CD14-positive monocyte (primary cell): ENCODE measurements around the gene MCCC1. TPM values are rescaled to one million over a fixed set of nuclear protein-coding genes. Genes with fewer than 3 reads are reported as not detected.

Experiments
- DNase-seq, 3 donors: peaks; one replicate each; pipeline ENCODE4 v3.0.0-alpha.2; 2011 to 2022
- H2AFZ ChIP-seq: 2 replicates; pipeline ENCODE4 v1.6.0; 2012; ENCODE audit warnings: mild to moderate bottlenecking, low read depth, low read length, inconsistent platforms; ENCODE audit not compliant: insufficient read depth, poor library complexity, severe bottlenecking
- H3K27ac ChIP-seq, 2 donors: 1 replicate in 1 of 2; 2 replicates in 1 of 2; pipeline ENCODE4 v1.5.1; 2012 to 2013; ENCODE audit warnings: low read length in 2 of 2, control low read depth in 1 of 2, inconsistent platforms in 1 of 2, low read depth in 1 of 2, mild to moderate bottlenecking in 1 of 2
- H3K27me3 ChIP-seq, 2 donors: one replicate each; pipeline versions ENCODE4 v1.6.0 to v1.6.1; 2011 to 2013; ENCODE audit warnings: low read length in 2 of 2; ENCODE audit not compliant: control insufficient read depth in 2 of 2, insufficient read depth in 2 of 2
- H3K36me3 ChIP-seq, 2 donors: replicated peaks in 1 of 2; 1 replicate in 1 of 2; 2 replicates in 1 of 2; pipeline versions ENCODE4 v1.5.1 to v1.6.1; 2012 to 2013; ENCODE audit warnings: low read length in 2 of 2, control low read depth in 1 of 2, inconsistent platforms in 1 of 2, mild to moderate bottlenecking in 1 of 2; ENCODE audit not compliant: insufficient read depth in 2 of 2, control insufficient read depth in 1 of 2
- H3K4me1 ChIP-seq, 2 donors: 1 replicate in 1 of 2; 2 replicates in 1 of 2; pipeline versions ENCODE4 v1.5.1 to v1.6.1; 2012 to 2013; ENCODE audit warnings: low read length in 2 of 2, control low read depth in 1 of 2, inconsistent platforms in 1 of 2, mild to moderate bottlenecking in 1 of 2, moderate library complexity in 1 of 2; ENCODE audit not compliant: insufficient read depth in 2 of 2, control insufficient read depth in 1 of 2
- H3K4me2 ChIP-seq: replicated peaks from 2 replicates; pipeline ENCODE3; 2012; ENCODE audit warnings: low read length, moderate library complexity, mild to moderate bottlenecking; ENCODE audit not compliant: poor library complexity, severe bottlenecking; ENCODE audit errors: extremely low read depth
- H3K4me3 ChIP-seq, 3 experiments: fragments of 200-600 bp in 1 of 3; sonication (generic) in 1 of 3; replicated peaks in 1 of 3; 1 replicate in 2 of 3; 2 replicates in 1 of 3; pipeline ENCODE4 v1.5.1; 2011 to 2013; ENCODE audit warnings: low read length in 3 of 3, mild to moderate bottlenecking in 3 of 3, control low read depth in 2 of 3, low read depth in 2 of 3, inconsistent platforms in 1 of 3, moderate library complexity in 1 of 3
- H3K79me2 ChIP-seq: 2 replicates; pipeline ENCODE4 v1.6.0; 2012; ENCODE audit warnings: mild to moderate bottlenecking, control low read depth, inconsistent platforms, low read length, moderate library complexity; ENCODE audit not compliant: insufficient read depth
- H3K9ac ChIP-seq: 2 replicates; pipeline ENCODE4 v1.6.0; 2017; ENCODE audit warnings: low read length, mild to moderate bottlenecking; ENCODE audit not compliant: insufficient read depth, poor library complexity, severe bottlenecking
- H3K9me3 ChIP-seq, 2 donors: replicated peaks in 1 of 2; 1 replicate in 1 of 2; 2 replicates in 1 of 2; pipeline versions ENCODE4 v1.5.1 to v1.6.1; 2012 to 2013; ENCODE audit warnings: low read length in 2 of 2, control low read depth in 1 of 2; ENCODE audit not compliant: control insufficient read depth in 1 of 2, insufficient read depth in 1 of 2
- H4K20me1 ChIP-seq: 2 replicates; pipeline ENCODE4 v1.6.0; 2012; ENCODE audit warnings: mild to moderate bottlenecking, low read length, control low read depth, moderate library complexity; ENCODE audit not compliant: insufficient read depth
- H3K27ac Mint-ChIP-seq, 7 donors: one replicate each; pipeline ENCODE4 v1.8.0; 2020; ENCODE audit warnings: mild to moderate bottlenecking in 7 of 7, mixed read lengths in 7 of 7, moderate library complexity in 6 of 7, inconsistent platforms in 2 of 7
- H3K27me3 Mint-ChIP-seq, 3 donors: one replicate each; pipeline ENCODE4 v1.8.0; 2021 to 2022; ENCODE audit warnings: low read depth in 3 of 3, mild to moderate bottlenecking in 3 of 3, mixed read lengths in 3 of 3, moderate library complexity in 3 of 3, inconsistent platforms in 1 of 3
- H3K36me3 Mint-ChIP-seq, 2 donors: one replicate each; pipeline ENCODE4 v1.8.0; 2020; ENCODE audit warnings: mixed read lengths in 2 of 2, inconsistent platforms in 1 of 2, mild to moderate bottlenecking in 1 of 2
- H3K4me1 Mint-ChIP-seq: one replicate; pipeline ENCODE4 v1.8.0; 2020; ENCODE audit warnings: mild to moderate bottlenecking, mixed read lengths
- H3K4me3 Mint-ChIP-seq, 2 donors: one replicate each; pipeline ENCODE4 v1.8.0; 2020; ENCODE audit warnings: mild to moderate bottlenecking in 2 of 2, mixed read lengths in 2 of 2, moderate library complexity in 1 of 2
- H3K9me3 Mint-ChIP-seq, 7 donors: one replicate each; pipeline ENCODE4 v1.8.0; 2020 to 2022; ENCODE audit warnings: mixed read lengths in 7 of 7, mild to moderate bottlenecking in 6 of 7, moderate library complexity in 6 of 7, inconsistent platforms in 2 of 7
- CTCF ChIP-seq: fragments of 200-600 bp; IDR thresholded peaks from one replicate; pipeline ENCODE4 v1.8.0; 2022; ENCODE audit warnings: antibody characterized with exemption, mild to moderate bottlenecking
- WGBS: methylation state at CpG from one replicate; pipeline ENCODE4 v1.1.5; 2013; ENCODE audit warnings: missing lambda C conversion rate; ENCODE audit not compliant: insufficient coverage; 5-methylcytosine and 5-hydroxymethylcytosine counted together
- intact Hi-C, 2 donors: fragments of 100-400 bp; cut with micrococcal nuclease; formaldehyde crosslinking; loops; one replicate each; pipeline versions ENCODE4 v1.15.0 to v1.15.1; 2023
- polyA plus RNA-seq, 3 donors: library from polyadenylated mRNA; depleted of rRNA in 1 of 3; unstranded in 2 of 3; stranded (reverse) in 1 of 3; fragments of 300-500 nt in 2 of 3; fragments of >200 nt in 1 of 3; fragmentation: Illumina TruSeq in 2 of 3; gene quantifications; 1 replicate in 2 of 3; 2 replicates in 1 of 3; pipeline ENCODE4 v1.2.3, GENCODE V29; 2012 to 2021

Gene MCCC1
- polyA plus RNA-seq, 3 donors = 13.9 to 18.4 (median 16.0) TPM

DNA sequence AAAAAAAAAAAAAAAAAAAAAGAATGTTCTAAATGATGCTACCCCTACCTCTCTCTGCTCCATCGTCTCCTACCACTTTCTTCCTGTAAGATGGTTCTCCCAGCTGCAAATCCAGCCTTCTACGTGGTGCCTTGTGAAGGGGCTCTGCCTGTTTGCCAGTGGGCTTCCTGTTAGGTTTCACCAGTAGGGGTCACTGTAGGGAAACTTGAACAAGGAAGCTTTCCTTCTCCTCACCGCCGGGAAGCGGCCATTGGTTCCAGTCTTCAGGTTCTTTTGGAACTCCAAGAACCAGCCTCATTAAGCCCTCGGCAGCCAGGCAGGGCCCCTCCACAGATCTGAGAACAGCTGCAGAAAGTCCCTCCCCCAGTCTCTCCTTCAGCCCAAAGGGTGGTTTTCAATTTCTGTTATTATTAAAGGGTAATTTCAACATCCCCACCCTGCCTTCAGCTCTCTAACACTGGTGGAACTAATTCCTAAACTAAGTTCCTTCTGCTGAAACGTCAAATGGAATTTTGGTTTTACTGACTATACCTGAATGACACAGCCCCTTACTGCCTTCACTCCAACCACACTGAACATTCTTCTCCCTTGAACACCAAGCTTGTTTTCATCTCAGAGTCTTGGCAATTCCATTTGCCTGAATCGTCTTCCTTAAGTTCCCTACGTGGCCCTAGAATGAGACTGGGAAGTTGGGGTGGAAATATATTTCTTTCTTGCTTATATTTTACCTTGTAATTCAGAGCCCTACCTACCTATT, 13.5 kb downstream of the MCCC1 start:
- peaks cover 78 to 95% of the 10 kb centered on the region in 2 donors for H3K36me3 Mint-ChIP-seq
- peak in 2 of 3 donors; percentile 11 to 18 for DNase-seq

DNA sequence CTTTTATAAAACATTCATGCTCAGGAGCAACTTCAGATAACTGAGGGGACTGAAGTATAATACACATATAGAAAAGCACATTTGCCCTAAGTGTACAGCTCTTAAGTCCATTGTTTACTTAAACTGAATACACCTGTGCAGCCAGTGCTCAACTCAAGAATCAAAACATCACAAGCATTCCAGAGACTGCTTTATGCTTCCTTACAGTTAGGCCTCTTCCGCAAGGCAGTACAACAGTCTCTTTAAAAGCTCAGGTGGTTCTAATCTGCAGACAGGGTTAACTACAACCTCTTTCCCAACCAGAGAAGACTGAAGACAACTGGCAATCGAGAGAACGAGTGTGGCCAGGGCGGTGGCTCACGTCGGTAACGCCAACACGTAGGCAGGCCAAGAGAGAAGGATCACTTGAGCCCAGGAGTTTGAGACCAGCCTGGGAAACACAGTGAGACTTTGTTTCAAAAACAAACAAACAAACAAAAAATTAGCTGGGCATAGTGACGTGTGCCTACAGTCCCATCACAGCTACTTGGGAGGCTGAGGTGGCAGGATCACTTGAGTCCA, 16.9 kb downstream of the MCCC1 start:
- H3K4me2 ChIP-seq = no peak overlapping the region
- Mint-ChIP-seq H3K27me3 (no peaks in the 10 kb centered on the region), H3K36me3 (peaks cover 83 to 96% of the 10 kb centered on the region in 2 donors), H3K4me1 (no peaks in the 10 kb centered on the region), H3K9me3 (peaks cover 19 to 28% (median 21%) of the 10 kb centered on the region in 7 donors), H3K4me3 (no peak overlapping the region), H3K27ac (no peak overlapping the region)
- no peaks in the 10 kb centered on the region for H4K20me1 ChIP-seq
- no peak overlapping the region for H2AFZ ChIP-seq
- no peaks in the 10 kb centered on the region for H3K4me1 ChIP-seq
- H3K9ac ChIP-seq = no peak overlapping the region
- no peak overlapping the region for H3K27ac ChIP-seq
- H3K27me3 ChIP-seq = no peaks in the 10 kb centered on the region
- no peak overlapping the region for H3K4me3 ChIP-seq
- no peak for DNase-seq
- peaks cover 17 to 19% of the 10 kb centered on the region in 2 donors for H3K9me3 ChIP-seq
- H3K79me2 ChIP-seq = no peaks in the 10 kb centered on the region
- H3K36me3 ChIP-seq = peaks cover 78 to 100% of the 10 kb centered on the region in 2 donors
- no peak for TF ChIP-seq CTCF
- intact Hi-C loops = no loop called here
- WGBS = 95% methylated on average over 7 of the region's 9 CpGs

More for the DNA sequence above, 13.5 kb downstream of the MCCC1 start:
- Histone ChIP-seq H3K27me3 (no peaks in the 10 kb centered on the region), H2AFZ (no peak overlapping the region), H3K4me2 (no peak overlapping the region), H3K9me3 (peaks cover 0 to 1% of the 10 kb centered on the region in 2 donors), H3K9ac (no peak overlapping the region), H4K20me1 (no peaks in the 10 kb centered on the region), H3K4me3 (no peak overlapping the region), H3K79me2 (no peaks in the 10 kb centered on the region), H3K4me1 (no peaks in the 10 kb centered on the region), H3K27ac (no peak overlapping the region), H3K36me3 (peaks cover 85 to 100% of the 10 kb centered on the region in 2 donors)
- intact Hi-C loops = no loop called here
- Mint-ChIP-seq H3K27me3 (no peaks in the 10 kb centered on the region), H3K4me1 (no peaks in the 10 kb centered on the region), H3K27ac (peak overlapping the region in 1 of 7 donors; percentile 40), H3K9me3 (peaks cover 0 to 4% (median 0%) of the 10 kb centered on the region in 7 donors), H3K4me3 (no peak overlapping the region)
- peak; percentile 38 for TF ChIP-seq CTCF
- WGBS = 93% methylated on average over 5 of the region's 9 CpGs
